GM12875 (cell line): Measurements from ENCODE around the gene BMAL2.

Experiments used
- H3K4me3 ChIP-seq: one replicate; pipeline ENCODE4 v1.5.1; 2011; ENCODE audit warnings: low read depth, low read length, control low read depth
- CTCF ChIP-seq: IDR thresholded peaks from 2 replicates; pipeline ENCODE4 v1.5.1; 2011; ENCODE audit warnings: low read depth, mild to moderate bottlenecking, control low read depth, inconsistent platforms, low read length, moderate library complexity, borderline replicate concordance; ENCODE audit not compliant: insufficient read depth

The BMAL2 gene

DNA sequence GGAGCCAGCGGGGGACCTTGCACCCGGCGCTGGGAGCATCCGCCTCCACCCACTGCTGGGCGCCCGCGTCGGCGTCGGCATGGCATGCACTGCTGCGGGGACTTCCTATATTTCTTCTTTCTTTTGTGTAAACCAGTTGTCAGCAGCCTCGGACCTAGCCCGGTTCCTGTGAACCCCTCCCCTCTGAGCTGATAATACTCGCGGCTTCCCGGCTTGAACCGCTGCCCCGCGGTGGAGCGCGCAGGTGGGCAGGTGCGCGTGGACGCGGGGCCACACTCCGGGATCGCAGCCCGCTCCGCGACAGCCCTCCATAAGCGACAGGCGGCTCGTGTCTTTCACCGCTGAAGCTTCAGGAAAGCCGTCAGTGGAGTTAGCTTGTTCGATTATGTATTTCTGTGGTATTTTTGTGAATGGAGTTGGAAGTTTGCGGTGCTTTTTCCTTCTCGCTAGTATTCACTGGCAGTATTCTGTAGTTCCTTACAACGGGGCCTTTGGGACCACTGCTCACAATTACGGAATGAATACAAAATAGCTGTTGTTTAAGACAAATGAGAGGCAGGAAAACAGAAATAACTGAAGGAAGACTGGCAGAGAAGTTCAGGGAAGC lies 870 bp downstream of the BMAL2 start:
- TF ChIP-seq CTCF: no peak
- H3K4me3 ChIP-seq: peak overlapping the region; percentile 90

GRCh38 chr12:27334042-27334720 lies 1.5 kb downstream of the BMAL2 start:
- no peak for TF ChIP-seq CTCF
- peak overlapping the region; percentile 90 for H3K4me3 ChIP-seq

GRCh38 chr12:27334721-27335082 lies 2.1 kb downstream of the BMAL2 start:
- H3K4me3 ChIP-seq: peak overlapping the region; percentile 2
- TF ChIP-seq CTCF: no peak

DNA sequence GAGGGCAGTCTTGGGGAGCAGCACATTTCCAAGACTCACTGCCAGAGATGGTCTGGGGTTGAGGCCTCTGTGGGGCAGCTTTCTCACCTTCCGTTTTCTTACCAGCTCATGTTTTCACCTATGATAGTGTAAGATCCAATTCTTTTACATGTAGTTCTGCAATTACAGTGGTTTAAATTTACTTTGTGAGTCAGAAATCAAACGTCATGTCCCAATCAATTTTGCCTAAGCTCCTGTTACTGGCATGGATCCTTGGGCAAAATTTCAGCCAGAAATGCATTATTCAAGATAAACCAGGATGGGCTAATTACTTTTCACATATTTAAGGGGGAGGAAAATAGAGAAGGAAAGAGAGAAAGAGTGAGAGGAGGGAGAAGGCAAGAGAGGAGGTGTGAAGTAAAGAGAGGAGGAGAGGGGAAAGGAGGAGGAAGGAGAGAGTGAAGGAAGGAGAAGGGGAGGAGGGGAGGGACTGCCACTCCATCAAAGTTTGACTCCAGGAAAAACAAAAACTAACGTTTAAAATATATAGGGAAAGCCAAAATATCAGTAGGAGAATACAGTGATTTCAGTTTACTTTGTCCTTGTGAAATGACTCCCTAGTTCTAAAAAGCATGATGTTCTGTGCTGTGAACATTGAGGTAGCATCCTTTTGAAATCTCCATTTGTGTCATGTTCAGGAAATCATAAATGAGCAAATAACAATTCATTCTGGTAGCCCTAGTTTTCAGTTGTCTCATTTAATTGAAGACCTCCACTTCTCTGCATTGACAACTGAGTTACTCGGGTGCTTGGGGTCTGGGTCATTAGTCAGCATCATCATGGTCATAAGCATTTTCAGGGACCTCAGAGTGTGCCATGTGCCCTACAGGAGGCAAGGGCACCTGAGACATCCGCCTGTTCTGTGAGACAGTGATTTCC lies 3.0 kb downstream of the BMAL2 start:
- no peak overlapping the region for H3K4me3 ChIP-seq
- no peak for TF ChIP-seq CTCF

DNA sequence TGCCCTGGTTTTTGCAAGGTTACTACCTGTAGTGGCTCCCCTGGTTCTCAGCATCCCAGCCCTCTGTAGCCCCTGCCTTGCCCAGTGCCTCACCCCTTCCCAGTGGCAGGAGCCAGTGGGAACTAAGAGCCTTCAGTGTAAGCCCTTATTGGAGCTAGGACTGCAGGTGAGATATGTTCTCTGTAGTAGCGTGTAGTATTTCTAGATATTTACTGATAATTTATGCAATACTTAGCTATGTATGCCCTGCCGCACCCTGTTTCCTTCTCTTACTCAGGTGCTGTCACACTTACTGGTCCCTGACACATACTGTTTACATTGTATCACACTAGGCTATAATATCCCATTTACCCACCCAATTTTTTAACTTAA lies 3.6 kb downstream of the BMAL2 start:
- TF ChIP-seq CTCF: no peak
- H3K4me3 ChIP-seq: no peak overlapping the region

- H3K4me3 ChIP-seq: no peak overlapping the region
- TF ChIP-seq CTCF: no peak
These were observed 4.7 kb downstream of the BMAL2 start for GRCh38 chr12:27337376-27337775.
